ENCODE results near the gene SLC35G6.
"Not testable (repeated sequence)": the region's sequence is repeated elsewhere in the genome, so short reads cannot be mapped to it uniquely, and the experiment has no call there.

The SLC35G6 gene

DNA sequence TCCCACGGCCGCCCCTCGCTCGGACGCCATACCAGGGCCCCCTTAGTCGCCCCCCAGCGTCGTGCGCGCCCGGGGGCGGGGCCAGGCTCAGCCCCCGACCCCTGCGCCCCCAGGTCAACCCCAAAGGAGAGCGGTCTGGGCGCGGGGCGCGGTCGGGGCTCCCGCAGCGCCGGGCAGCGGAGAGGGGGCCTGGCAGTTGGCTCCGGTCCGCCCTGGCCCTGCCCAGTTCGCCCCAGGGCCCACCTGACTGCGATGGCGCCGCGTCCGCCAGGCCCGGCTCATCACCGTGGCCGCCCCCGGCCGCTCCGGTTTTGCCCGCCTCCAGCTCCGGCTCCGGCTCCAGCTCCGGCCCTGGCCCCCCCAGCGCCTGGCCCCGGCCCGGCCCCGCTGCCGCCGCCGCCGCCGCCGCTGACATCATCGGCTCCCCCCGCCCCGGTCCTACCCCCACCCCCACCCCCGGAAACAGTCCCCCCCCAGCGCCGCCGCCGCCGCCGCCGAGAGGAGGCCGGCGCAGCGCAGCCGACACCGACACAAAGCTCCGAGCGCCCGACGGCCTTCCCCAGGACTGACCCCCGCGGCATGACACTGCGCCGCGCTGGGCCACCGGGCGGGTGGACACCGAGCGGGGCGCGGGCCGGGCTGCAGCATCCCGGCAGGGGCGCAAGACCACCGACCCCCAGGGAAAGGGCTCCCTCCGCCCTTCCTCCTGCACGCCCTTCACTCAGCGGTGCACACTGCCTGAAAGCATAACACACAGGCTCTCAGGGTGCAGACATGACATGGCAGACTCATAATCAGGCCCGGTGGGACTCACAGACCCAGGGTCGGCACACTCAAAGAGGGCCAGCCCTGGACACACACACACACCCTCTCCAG, 1.8 kb upstream of the SLC35G6 start, which contains the start of gene ZBTB4:
Gene ZBTB4, minus strand, starts transcription at position 419 of the 876 bp plus-strand sequence. CDS start 12,830 bp downstream, outside the sequence.
- DNase-seq = no peak

DNA sequence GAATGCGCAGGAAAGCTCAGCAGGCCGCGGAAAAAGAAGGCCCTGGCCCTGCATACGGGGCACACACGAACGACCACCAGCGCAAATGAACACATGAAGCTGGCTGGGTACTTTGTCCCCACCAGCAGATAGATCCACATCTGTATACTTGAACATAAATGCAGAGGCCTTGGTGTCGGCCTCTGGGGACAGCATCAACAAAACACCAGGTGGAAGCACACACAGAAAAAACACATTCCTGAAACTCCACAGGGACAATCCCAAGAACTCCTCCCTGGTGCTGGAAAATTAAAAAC, 1.2 kb upstream of the SLC35G6 start:
- DNase-seq = no peak

DNA sequence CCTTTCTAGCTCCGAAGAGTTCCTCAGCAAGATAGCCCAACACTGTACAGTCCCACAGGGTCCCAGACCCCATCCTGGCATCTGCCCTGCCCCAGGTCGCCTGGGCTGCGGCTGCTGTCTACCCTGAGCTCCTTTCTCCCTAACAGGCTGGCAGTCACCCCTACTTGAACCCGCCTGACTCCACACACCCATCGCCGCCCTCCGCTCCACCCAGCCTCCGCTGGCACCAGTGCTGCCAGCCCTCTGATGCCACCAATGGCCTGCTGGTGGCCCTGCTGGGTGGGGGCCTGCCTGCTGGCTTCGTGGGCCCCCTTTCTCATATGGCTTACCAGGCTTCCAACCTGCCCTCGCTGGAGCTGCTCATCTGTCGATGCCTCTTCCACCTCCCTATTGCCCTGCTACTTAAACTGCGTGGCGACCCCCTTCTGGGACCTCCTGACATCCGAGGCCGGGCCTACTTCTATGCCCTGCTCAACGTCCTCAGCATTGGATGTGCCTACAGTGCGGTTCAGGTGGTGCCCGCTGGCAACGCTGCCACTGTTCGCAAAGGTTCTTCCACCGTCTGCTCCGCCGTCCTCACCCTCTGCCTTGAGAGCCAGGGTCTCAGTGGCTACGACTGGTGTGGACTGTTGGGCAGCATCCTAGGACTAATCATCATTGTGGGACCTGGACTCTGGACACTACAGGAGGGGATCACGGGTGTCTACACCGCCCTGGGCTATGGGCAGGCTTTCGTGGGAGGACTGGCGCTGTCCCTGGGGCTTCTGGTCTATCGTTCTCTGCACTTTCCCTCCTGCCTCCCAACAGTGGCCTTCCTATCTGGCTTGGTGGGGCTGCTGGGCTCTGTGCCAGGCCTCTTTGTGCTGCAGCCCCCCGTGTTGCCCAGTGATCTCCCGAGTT, 846 bp downstream of the SLC35G6 start:
- DNase-seq = not testable (repeated sequence)

DNA sequence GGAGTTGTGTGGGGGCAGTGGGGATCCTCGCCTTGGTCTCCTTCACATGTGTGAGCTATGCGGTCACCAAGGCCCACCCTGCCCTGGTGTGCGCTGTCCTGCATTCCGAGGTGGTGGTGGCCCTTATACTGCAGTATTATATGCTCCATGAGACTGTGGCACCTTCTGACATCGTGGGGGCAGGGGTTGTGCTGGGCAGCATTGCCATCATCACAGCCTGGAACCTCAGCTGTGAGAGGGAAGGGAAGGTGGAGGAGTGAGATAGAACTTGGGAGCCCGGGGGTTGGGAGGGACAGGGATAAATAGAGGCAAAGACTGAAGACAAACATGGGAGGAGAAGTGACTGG, 1.5 kb downstream of the SLC35G6 start:
- not testable (repeated sequence) for DNase-seq

DNA sequence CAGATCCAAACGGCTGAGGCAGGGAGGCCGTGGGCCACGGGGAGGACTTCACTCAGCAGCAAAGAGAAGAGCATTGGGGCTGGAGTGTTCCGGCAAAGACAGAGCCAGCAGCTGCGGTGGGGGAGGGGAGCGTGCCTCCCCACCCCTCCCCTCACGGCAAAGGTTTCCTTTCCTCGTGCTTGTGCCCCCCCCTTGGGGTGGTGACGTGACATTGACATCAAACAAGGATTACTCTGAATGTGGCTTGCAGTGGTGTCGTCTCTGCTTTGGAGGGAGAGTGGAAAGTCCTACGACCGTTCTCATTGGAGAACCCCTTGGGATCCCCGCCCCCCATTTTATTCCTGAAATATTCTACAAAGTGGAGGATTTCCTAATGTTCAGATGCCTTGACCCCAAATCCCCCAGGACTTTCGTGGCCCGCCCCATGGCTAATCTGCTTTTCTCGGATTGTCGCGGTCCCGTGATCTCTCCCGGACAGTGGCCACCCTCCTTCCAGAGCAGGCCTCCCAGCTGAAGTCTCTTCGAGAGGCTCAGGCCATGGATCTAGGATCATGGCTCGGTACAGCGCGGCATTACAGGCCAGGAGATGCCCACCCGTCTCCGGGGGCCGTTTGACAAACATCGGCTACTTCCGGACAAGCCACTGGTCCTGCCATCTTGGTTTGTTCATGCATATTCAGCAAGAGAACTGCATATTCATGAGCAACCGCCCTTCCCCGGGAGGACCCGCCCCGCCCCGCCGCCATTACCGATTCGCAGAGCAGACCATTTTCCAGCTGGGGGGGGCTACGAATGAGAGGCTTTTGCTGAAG, 2.2 kb downstream of the SLC35G6 start:
- peak; percentile 69 for DNase-seq

DNA sequence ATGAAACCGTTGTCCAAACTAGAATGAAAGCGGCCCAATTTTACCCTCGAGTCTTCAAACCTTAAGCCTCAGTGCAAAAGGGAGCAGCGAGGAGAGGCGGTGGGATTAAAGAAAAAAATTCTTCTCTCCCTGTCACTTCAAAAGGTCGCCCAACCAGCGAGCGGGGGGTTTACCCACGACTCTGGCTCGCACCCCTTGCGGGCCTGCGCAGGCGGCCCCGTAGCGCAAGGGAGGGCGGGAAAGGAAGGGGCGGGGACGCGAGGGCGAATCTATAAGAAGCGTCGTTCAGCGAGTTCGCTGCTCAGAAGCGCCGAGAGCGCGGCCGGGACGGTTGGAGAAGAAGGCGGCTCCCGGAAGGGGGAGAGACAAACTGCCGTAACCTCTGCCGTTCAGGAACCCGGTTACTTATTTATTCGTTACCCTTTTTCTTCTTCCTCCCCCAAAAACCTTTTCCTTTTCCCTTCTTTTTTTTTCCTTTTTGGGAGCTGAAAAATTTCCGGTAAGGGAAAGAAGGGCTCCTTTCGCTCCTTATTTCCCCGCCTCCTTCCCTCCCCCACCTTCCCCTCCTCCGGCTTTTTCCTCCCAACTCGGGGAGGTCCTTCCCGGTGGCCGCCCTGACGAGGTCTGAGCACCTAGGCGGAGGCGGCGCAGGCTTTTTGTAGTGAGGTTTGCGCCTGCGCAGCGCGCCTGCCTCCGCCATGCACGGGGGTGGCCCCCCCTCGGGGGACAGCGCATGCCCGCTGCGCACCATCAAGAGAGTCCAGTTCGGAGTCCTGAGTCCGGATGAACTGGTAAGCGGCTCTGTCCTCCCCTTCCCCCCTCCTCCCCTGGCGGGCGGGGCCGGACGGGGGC, 3.0 kb downstream of the SLC35G6 start, which contains the start of gene POLR2A:
Gene POLR2A, plus strand, starts transcription at position 300 of the 852 bp plus-strand sequence.
- DNase-seq = peak; percentile 89

DNA sequence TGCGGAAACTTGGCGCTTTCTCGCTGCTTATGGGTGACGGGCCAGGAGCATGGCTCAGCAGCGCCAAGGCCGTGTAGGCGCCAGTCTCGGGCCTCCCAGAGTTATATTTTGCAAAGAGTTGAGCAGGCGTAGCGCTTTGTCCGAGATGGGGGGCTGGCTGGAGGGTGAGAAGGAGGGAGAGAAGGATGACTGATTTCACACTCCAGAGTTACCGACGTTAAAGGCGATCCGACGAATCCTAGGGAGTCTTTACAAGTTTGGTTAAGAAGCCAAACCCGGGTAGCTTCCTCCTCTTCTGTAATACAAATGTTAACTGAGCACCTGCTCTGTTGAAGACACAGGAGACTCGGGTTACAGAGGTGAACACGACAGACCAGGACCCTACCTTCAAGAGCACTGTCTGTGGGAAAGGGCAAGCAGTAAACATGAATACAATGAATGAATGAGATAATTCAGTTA, 3.7 kb downstream of the SLC35G6 start:
- DNase-seq = no peak

DNA sequence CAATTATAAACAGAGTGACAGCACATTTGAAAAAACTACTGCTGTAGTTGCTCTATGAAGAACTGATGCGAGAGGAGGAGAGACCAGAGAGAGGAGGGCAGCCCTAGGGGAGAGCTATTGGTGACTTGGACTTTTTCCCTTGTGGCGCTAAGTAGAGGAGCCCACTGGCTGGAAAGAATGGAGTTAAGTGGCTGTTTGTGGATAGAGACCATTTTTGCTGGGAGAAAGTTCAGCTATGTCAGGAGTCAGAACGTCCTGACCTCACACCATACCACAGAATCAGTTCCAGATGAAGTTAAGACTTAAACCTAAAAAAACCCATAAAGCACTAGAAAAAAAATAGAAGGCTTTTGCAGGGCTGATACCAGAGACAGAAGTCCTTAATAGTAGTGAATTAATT, 4.9 kb downstream of the SLC35G6 start:
- no peak for DNase-seq

DNA sequence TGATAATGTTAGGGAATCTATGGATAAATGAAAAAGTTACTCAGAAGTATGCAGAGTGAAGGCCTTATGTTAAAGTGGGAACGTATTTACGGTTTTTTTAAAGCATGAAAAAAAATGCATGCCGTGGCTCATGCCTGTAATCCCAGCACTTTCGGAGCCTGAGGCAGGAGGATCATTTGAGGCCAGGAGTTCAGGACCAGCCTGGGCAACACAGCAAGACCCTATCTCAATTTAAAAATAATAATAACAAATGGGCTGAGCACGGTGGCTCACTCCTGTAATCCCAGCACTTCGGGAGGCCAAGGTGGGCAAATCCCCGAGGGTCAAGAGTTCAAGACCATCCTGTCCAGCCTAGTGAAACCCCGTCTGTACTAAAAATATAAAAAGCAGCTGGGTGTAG, 8.9 kb downstream of the SLC35G6 start:
- no peak for DNase-seq

DNA sequence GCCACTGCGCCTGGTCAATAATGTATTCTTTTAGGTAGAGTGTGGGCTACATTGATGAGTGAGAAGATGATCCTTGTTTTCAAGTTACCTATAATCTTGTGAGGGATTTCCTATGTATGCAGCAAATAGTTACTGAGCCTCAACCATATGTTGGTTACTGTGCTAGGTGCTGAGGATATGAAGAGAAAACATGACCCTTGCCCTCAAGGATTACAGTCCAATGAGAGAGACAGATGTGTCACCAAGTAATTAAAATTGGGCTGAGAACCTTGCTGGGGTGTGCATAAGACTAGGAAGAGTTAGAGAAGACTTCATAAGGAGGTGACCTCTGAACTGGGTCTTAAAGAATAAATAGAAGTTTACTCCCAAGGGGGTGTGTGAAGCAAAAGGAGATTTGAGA, 10.3 kb downstream of the SLC35G6 start:
- DNase-seq = no peak

DNA sequence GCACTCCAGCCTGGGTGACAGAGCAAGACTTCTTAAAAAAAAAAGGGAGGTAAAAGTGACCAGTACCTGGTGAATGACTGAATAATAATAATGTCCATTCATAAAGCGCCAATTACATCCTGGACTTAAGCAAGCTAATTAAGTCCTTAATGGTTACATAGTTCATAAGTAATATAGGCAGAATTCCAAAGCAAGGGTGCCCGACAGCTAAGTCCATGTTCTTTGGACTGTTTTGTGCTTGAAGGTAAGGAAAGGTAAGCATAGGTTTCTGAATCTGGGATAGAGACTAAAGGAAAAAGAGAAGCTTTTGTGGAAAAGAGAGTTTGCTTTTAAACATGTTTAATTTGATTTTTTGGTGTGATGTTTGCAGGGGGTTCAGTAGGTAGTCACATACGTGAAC, 12.7 kb downstream of the SLC35G6 start:
- no peak for DNase-seq

DNA sequence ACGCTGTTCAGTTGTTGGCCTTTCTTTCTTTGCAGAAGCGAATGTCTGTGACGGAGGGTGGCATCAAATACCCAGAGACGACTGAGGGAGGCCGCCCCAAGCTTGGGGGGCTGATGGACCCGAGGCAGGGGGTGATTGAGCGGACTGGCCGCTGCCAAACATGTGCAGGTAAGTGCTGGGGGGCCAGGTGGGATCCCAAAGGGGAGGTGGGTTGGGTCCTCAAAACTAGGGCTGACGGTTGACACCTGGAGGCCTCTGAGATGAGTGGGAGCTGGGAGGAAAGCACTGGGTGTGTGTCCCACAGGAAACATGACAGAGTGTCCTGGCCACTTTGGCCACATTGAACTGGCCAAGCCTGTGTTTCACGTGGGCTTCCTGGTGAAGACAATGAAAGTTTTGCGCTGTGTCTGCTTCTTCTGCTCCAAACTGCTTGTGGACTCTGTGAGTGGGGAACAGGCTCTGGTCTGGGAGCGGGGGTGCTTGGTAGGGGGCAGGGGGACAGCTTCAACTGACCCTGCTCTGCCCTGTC, 14.7 kb downstream of the SLC35G6 start:
- DNase-seq = no peak

DNA sequence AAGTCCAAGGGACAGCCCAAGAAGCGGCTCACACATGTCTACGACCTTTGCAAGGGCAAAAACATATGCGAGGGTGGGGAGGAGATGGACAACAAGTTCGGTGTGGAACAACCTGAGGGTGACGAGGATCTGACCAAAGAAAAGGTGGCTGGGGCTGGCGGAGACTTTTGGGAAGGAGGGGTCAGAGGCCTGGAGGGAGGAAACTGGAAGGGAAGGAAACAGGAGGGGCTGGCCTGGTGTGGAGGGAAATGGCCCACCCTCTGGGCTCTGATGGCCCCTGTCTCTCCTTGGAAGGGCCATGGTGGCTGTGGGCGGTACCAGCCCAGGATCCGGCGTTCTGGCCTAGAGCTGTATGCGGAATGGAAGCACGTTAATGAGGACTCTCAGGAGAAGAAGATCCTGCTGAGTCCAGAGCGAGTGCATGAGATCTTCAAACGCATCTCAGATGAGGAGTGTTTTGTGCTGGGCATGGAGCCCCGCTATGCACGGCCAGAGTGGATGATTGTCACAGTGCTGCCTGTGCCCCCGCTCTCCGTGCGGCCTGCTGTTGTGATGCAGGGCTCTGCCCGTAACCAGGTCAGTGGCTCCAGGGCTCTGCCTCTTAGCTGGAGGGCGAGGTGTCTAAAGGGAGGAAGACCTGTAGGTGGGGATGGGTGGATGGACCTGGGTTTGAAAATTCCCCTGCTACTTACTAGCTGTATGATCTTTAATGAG, 15.4 kb downstream of the SLC35G6 start:
- no peak for DNase-seq

DNA sequence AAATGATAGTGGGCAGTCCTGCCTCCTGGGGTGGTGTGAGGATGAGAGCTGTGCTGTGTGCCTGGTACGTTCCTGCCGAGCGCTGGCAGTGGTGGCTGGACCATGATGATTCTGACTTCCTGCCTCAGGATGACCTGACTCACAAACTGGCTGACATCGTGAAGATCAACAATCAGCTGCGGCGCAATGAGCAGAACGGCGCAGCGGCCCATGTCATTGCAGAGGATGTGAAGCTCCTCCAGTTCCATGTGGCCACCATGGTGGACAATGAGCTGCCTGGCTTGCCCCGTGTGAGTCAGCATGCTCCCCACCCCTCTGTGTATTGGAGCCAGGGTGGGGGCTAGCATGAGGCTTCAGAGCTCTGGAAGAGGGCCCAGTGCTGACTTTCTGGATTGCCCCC, 16.0 kb downstream of the SLC35G6 start:
- DNase-seq = no peak

DNA sequence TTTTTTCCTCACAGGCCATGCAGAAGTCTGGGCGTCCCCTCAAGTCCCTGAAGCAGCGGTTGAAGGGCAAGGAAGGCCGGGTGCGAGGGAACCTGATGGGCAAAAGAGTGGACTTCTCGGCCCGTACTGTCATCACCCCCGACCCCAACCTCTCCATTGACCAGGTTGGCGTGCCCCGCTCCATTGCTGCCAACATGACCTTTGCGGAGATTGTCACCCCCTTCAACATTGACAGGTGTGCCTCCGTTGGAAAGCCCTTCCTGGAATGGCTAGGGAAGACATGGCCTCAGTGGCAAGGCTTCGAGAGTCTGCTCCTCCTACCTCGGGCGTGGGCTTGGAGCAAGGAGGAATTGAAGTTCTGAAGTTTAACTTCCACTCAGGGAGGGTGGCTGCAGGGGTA, 16.4 kb downstream of the SLC35G6 start:
- no peak for DNase-seq

DNA sequence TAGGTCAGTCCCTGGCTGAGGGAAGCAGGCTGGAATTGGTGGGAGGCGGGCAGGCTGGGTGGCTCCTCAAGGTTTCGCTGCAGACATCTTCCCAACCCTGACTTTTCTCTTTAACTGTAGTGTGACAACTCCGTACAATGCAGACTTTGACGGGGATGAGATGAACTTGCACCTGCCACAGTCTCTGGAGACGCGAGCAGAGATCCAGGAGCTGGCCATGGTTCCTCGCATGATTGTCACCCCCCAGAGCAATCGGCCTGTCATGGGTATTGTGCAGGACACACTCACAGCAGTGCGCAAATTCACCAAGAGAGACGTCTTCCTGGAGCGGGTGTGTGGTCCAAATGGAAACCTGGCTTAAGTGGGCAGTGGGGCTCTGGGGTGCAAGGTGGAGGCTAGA, 17.9 kb downstream of the SLC35G6 start:
- no peak for DNase-seq

DNA sequence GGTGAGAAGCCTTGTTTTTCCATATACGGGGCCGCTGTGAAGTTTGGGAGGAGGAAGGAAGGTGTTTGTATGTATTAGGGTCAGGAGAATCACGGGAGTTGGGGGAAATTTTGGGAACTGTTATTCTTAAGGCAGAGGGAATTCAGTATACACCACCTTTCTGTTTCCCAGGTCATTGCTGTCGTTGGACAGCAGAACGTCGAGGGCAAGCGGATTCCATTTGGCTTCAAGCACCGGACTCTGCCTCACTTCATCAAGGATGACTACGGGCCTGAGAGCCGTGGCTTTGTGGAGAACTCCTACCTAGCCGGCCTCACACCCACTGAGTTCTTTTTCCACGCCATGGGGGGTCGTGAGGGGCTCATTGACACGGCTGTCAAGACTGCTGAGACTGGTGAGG, 20.5 kb downstream of the SLC35G6 start:
- no peak for DNase-seq

DNA sequence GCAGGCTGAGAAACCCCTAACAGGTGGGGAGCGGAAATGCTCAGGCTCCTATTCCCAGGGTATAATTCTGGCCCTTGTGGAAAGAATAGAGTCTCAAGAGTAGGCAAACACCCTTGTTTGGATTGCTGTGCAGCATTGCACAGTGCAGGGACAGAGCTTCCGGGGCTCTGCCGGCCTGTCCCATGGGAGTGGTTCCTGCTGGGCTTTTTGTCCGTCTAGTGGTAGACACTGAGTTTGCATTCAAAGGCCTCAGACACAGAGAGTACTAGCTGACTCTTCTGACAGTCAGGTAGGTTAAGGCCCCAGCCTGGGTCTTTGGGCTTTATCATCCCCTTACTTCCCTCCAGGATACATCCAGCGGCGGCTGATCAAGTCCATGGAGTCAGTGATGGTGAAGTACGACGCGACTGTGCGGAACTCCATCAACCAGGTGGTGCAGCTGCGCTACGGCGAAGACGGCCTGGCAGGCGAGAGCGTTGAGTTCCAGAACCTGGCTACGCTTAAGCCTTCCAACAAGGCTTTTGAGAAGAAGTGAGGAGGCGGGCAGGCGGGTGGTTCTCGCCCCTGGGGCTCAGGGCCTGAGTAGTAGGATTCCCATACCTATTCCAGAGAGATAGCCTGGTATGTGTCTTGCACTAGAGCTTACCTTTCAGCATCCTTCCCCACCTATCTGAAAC, 21.1 kb downstream of the SLC35G6 start:
- DNase-seq = no peak

DNA sequence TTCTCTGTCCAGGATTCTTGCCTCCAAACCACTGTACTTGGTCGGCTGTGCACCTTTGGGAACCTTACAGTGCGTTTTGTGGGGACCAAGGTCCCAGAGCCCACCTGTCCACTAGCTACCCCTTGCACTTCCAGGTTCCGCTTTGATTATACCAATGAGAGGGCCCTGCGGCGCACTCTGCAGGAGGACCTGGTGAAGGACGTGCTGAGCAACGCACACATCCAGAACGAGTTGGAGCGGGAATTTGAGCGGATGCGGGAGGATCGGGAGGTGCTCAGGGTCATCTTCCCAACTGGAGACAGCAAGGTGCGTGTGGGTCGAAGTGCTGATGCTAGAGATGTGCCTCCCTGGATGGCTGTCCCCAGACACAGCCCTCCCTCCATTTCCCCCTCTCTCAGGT, 21.7 kb downstream of the SLC35G6 start:
- no peak for DNase-seq

DNA sequence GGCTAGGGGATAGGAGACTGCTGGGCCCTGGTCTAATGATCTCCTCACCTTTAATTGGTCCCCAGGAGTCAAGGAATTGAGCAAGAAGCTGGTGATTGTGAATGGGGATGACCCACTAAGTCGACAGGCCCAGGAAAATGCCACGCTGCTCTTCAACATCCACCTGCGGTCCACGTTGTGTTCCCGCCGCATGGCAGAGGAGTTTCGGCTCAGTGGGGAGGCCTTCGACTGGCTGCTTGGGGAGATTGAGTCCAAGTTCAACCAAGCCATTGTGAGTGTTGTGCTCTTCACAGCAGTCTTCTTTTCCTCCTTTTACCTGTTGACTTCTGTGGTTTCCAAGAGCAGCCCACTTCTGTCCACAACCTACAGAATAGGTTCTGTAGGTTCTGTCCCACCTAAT, 22.3 kb downstream of the SLC35G6 start:
- DNase-seq = no peak

DNA sequence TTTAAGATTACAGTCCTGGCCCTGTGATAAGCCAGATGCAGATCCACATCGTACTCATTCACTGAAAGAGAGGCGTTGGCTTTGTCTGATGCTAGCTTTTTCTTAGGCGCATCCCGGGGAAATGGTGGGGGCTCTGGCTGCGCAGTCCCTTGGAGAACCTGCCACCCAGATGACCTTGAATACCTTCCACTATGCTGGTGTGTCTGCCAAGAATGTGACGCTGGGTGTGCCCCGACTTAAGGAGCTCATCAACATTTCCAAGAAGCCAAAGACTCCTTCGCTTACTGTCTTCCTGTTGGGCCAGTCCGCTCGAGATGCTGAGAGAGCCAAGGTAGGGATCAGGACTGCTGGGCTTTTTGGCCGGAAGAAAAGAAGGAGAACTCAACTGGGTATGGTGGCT, 26.9 kb downstream of the SLC35G6 start:
- no peak for DNase-seq
